K562 treated with DMSO at 1 percent for 48 hours (cell line): ENCODE results near the gene SEC14L1. TPM values are rescaled to one million over a fixed set of nuclear protein-coding genes. Genes with fewer than 3 reads are reported as not detected.

ENCODE experiments used
- total RNA-seq: library from RNA; unstranded; fragments of 300-600 nt; gene quantifications from 2 replicates; pipeline ENCODE4 v1.2.3, GENCODE V29; 2022; ENCODE audit warnings: low replicate concordance; ENCODE audit errors: extremely low read depth

SEC14L1 gene
- total RNA-seq: not detected in 2 replicates

DNA sequence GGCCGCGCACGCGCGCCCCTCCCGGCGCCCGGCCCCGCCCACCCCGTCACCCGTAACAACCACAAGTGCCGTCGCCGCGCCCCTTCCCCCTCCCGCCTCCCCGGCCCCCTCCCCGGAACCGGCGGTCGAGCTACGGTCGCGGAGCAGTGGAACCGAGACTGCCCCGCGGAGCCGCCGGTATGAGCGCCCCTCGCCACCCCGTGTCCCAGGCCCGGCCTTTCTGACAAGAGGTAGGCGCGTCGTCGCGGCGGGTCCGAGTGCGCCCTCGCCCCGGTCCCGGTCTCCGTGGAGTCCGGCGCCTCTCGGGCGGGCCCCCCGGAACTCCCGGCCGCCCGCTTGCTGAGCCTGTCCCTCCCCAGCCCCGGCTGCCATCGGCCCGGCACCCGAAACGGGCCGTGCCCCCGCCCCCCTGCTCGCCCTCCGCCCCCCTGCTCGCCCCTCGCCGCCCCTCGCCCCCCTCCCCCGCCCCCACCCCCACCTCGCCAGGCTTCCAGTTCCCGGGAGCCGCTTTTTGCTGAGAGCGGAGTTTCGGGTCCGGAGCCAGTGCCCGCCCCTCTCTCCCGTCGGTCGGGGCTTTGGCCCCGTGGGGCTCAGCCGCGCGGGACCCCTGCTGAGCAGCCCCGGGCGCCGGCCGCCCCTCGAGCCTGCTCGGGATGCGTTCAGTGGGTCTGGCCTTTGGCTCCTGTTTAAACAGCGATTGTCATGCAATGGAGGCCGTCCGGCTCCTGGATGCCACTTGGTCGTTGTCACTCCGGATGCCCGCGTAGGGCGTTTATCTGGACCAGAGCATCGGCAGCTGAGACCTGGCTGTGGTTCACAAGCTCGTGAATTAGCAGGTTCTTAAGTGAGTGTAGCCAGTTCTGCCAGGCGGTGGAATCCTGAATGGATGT lies at the start of gene SEC14L1:
SEC14L1 (plus strand) TSS at position 92 of the 890 bp plus-strand sequence. CDS start 2,628 bp downstream, outside the sequence.

